Vagina (tissue), 2 donors: Measurements from ENCODE around the gene SMAD6. TPM values are rescaled to one million over a fixed set of nuclear protein-coding genes. Genes with fewer than 3 reads are reported as not detected.

Experiments
- DNase-seq, 2 donors: peaks; one replicate each; pipeline ENCODE4 v3.0.0-alpha.2; 2017; ENCODE audit errors: extremely low spot score in 2 of 2
- H3K27ac ChIP-seq: fragments of 200-600 bp; sonication (generic); one replicate; pipeline ENCODE4 v1.5.1; 2019
- H3K27me3 ChIP-seq: fragments of 200-600 bp; sonication (generic); one replicate; pipeline ENCODE4 v1.5.1; 2019
- H3K36me3 ChIP-seq, 2 donors: fragments of 200-600 bp; sonication (generic); one replicate each; pipeline ENCODE4 v1.5.1; 2017 to 2019
- H3K4me1 ChIP-seq: fragments of 200-600 bp; sonication (generic); one replicate; pipeline ENCODE4 v1.5.1; 2019
- H3K4me3 ChIP-seq, 2 donors: fragments of 200-600 bp; sonication (generic); 1 replicate in 1 of 2; 2 replicates in 1 of 2; pipeline ENCODE4 v1.5.1; 2016 to 2019
- H3K9me3 ChIP-seq: fragments of 200-600 bp; sonication (generic); one replicate; pipeline ENCODE4 v1.5.1; 2019
- POLR2A ChIP-seq, 2 donors: fragments of 450-650 bp; IDR thresholded peaks; one replicate each; pipeline ENCODE4 v1.6.1; 2017; ENCODE audit warnings: antibody characterized with exemption in 2 of 2, mild to moderate bottlenecking in 2 of 2, moderate library complexity in 2 of 2
- POLR2AphosphoS5 ChIP-seq, 2 donors: sonication (generic); formaldehyde crosslinking; IDR thresholded peaks; one replicate each; pipeline ENCODE4 v1.9.0; 2017; ENCODE audit warnings: antibody characterized with exemption in 2 of 2, mild to moderate bottlenecking in 2 of 2, low read depth in 1 of 2; ENCODE audit not compliant: insufficient read depth in 1 of 2
- intact Hi-C: fragments of 100-400 bp; cut with DNase I; formaldehyde crosslinking; loops from one replicate; pipeline ENCODE4 v1.15.1; 2023
- total RNA-seq: library from RNA; depleted of rRNA; stranded (reverse); fragments of >200 nt; gene quantifications from one replicate; pipeline ENCODE4 v1.2.3, GENCODE V29; 2016
- TF ChIP-seq, protein P1 (sequence below), 3 experiments: fragments of 450-650 bp in 2 of 3; fragments of 200-600 bp in 1 of 3; sonication (generic) in 1 of 3; IDR thresholded peaks; one replicate each; pipeline ENCODE4 v1.5.1; 2017 to 2019; ENCODE audit warnings: antibody characterized with exemption in 3 of 3, mild to moderate bottlenecking in 2 of 3, moderate library complexity in 2 of 3

Gene SMAD6
- total RNA-seq, 1 donor from 2014 or later = 28.5 TPM

DNA sequence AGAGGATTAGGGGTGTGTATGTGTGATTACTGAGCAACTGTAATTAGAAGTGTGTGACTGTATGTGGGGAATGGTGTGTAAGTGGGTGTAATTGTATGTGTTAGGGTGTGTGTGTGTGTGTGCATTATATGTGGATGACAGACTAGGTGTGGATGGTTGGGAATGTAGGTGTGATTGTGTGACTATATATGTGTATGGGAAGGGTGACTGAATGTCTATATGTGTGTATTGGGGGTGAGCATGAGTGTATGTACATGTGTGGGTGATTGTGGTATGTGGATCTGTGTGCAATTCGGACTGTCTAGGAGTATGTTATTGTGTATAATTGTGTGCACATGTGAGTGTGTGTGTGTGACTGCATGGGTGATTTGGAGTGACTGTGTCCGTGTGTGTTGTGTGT is 43.2 kb upstream of the SMAD6 start:
- DNase-seq = no peak
- Histone ChIP-seq H3K9me3 (no peaks in the 10 kb centered on the region), H3K27me3 (no peaks in the 10 kb centered on the region), H3K4me3 (no peak overlapping the region), H3K36me3 (no peaks in the 10 kb centered on the region), H3K4me1 (peaks cover 32% of the 10 kb centered on the region), H3K27ac (no peak overlapping the region)
- intact Hi-C loops = no loop called here
- TF ChIP-seq POLR2A (IDR thresholded peaks at IDR 0.05) = no peak
- TF ChIP-seq, protein P1, sequence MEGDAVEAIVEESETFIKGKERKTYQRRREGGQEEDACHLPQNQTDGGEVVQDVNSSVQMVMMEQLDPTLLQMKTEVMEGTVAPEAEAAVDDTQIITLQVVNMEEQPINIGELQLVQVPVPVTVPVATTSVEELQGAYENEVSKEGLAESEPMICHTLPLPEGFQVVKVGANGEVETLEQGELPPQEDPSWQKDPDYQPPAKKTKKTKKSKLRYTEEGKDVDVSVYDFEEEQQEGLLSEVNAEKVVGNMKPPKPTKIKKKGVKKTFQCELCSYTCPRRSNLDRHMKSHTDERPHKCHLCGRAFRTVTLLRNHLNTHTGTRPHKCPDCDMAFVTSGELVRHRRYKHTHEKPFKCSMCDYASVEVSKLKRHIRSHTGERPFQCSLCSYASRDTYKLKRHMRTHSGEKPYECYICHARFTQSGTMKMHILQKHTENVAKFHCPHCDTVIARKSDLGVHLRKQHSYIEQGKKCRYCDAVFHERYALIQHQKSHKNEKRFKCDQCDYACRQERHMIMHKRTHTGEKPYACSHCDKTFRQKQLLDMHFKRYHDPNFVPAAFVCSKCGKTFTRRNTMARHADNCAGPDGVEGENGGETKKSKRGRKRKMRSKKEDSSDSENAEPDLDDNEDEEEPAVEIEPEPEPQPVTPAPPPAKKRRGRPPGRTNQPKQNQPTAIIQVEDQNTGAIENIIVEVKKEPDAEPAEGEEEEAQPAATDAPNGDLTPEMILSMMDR (IDR thresholded peaks at IDR 0.05) = no peak
- TF ChIP-seq POLR2AphosphoS5 (IDR thresholded peaks at IDR 0.05; ENCODE audit: insufficient read depth in 1 of 2, low read depth in 1 of 2) = no peak

DNA sequence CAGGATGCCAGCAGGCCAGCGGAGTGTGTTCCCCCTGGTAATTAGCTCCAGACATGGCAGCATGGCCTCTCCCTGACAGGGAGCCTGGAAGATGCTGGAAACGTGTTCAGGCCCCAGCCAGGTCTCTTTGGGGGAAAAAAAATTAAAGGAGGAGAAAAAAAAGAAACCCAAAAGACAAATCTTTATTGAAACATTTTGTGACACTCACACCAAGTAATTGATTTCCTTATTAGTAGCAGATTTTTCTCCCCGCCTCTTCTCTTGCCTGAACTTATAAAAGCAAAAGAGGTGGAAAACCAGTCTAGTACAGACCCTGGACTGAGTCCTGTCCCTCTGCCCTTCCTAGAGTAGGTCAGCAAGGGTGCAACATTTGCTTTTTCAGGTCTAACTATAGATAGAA is 42.7 kb upstream of the SMAD6 start:
- intact Hi-C loops = no loop called here
- peaks cover 32% of the 10 kb centered on the region for H3K4me1 ChIP-seq
- DNase-seq = no peak
- no peaks in the 10 kb centered on the region for H3K9me3 ChIP-seq
- H3K27ac ChIP-seq = no peak overlapping the region
- TF ChIP-seq POLR2AphosphoS5 (IDR thresholded peaks at IDR 0.05; ENCODE audit: insufficient read depth in 1 of 2, low read depth in 1 of 2) (no peak), POLR2A (IDR thresholded peaks at IDR 0.05) (no peak)
- TF ChIP-seq, protein P1 (IDR thresholded peaks at IDR 0.05) = no peak
- no peaks in the 10 kb centered on the region for H3K36me3 ChIP-seq
- H3K4me3 ChIP-seq = no peak overlapping the region
- H3K27me3 ChIP-seq = no peaks in the 10 kb centered on the region

DNA sequence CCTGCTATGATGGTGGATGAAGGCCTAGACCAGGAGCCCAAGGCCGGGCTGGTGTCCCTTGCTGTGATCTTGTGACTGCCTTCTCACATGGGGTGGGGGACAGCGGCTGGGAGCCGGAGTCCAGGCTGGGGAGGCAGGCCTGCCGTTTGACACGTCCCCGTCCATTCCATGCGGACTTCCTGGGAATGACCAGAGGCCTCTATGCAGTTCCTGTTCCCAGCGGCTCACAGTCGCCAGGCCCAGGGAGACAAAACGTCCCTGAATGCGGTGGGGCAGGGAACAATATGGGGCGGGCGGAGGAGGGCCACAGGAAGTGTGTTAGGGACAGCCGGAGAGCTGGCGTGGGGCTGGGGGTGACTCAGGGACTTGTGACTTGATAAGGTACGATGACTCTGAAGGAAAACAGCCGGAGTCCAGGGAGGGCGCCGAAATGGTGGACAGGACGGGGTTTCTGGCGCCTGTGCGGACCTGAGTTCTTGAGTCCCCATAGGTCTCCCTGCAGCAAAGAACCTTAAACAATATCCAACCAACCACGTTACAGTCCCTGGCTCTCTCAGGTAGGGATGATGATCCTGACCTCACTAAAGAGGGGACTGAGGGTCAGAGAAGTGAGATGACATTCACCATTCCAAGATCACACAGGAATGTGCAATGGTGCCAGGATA is 40.5 kb upstream of the SMAD6 start:
- no peak for DNase-seq
- TF ChIP-seq, protein P1 (IDR thresholded peaks at IDR 0.05) = no peak
- TF ChIP-seq POLR2A (IDR thresholded peaks at IDR 0.05) = no peak
- no peak for TF ChIP-seq POLR2AphosphoS5 (IDR thresholded peaks at IDR 0.05; ENCODE audit: insufficient read depth in 1 of 2, low read depth in 1 of 2)
- H3K4me3 ChIP-seq = no peak overlapping the region
- H3K9me3 ChIP-seq = no peaks in the 10 kb centered on the region
- intact Hi-C loops = no loop called here
- peaks cover 14% of the 10 kb centered on the region for H3K4me1 ChIP-seq
- no peak overlapping the region for H3K27ac ChIP-seq
- H3K27me3 ChIP-seq = no peaks in the 10 kb centered on the region
- no peaks in the 10 kb centered on the region for H3K36me3 ChIP-seq

DNA sequence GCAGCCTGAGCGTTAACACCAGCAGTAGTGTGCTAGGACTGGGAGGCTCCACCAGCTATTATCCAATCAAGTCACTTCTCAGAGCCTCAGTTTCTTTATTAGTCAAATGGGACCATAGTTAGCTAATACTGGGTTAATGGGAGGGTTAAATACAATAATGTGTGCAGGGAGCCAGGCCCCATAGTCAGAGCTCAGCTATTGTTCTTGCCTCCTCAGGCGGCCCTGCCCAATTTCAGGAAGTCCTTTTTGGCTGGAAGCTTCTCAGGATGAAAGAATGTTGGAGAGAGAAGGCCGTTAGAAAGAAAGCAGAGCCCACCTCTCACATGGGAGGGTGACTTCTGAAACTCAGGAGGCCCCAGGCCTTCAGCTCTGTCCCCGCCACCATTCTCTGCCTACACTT is 39.5 kb upstream of the SMAD6 start:
- Histone ChIP-seq H3K36me3 (no peaks in the 10 kb centered on the region), H3K4me1 (peaks cover 6% of the 10 kb centered on the region), H3K9me3 (no peaks in the 10 kb centered on the region), H3K27me3 (no peaks in the 10 kb centered on the region), H3K27ac (no peak overlapping the region), H3K4me3 (no peak overlapping the region)
- DNase-seq = no peak
- intact Hi-C loops = no loop called here
- TF ChIP-seq, protein P1 (IDR thresholded peaks at IDR 0.05) = no peak
- no peak for TF ChIP-seq POLR2AphosphoS5 (IDR thresholded peaks at IDR 0.05; ENCODE audit: insufficient read depth in 1 of 2, low read depth in 1 of 2)
- TF ChIP-seq POLR2A (IDR thresholded peaks at IDR 0.05) = no peak

DNA sequence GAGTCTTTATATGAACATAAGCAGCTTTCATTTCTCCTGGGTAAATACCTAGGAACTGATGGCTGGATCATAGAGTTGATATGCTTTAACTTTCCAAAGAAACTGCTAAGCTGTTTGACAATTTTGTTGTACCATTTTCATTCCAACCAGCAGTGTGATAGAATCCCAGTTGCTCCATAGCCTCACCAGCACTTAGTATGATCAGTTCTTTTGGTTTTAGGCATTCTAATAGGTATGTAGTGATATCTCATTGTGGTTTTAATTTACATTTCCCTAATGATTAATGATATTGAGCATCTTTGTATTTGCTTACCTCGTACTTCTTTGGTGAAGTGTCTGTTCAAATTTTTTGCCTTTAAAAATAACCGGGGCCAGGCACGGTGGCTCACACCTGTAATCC is 38.4 kb upstream of the SMAD6 start:
- TF ChIP-seq POLR2AphosphoS5 (IDR thresholded peaks at IDR 0.05; ENCODE audit: insufficient read depth in 1 of 2, low read depth in 1 of 2) = no peak
- no peak for TF ChIP-seq POLR2A (IDR thresholded peaks at IDR 0.05)
- TF ChIP-seq, protein P1 (IDR thresholded peaks at IDR 0.05) = no peak
- no peak overlapping the region for H3K4me3 ChIP-seq
- H3K36me3 ChIP-seq = no peaks in the 10 kb centered on the region
- H3K4me1 ChIP-seq = no peaks in the 10 kb centered on the region
- H3K9me3 ChIP-seq = no peaks in the 10 kb centered on the region
- intact Hi-C loops = no loop called here
- H3K27me3 ChIP-seq = no peaks in the 10 kb centered on the region
- DNase-seq = no peak
- H3K27ac ChIP-seq = no peak overlapping the region
